Calu3 (cell line): Measurements from ENCODE around the gene ZSCAN21. TPM values are rescaled to one million over a fixed set of nuclear protein-coding genes. Genes with fewer than 3 reads are reported as not detected.

Experiments
- BruUV-seq: library from RNA; stranded (reverse); fragments of 400-500 nt; replicated peaks from 2 replicates; lab custom pipeline; 2021; lab: Mats Ljungman, UMichigan
- CTCF ChIA-PET: fragments of 300-600 bp; sonication (Branson Sonifier 250); formaldehyde crosslinking; loops from one replicate; lab custom pipeline; 2022; ENCODE audit warnings: antibody characterized with exemption; lab: Charles Lee
- DNase-seq: peaks from one replicate; pipeline ENCODE4 v3.0.0; 2022
- H3K27ac Mint-ChIP-seq: one replicate; pipeline ENCODE4 v1.8.0; 2022; ENCODE audit warnings: mixed read lengths; ENCODE audit not compliant: unreplicated experiment
- H3K27me3 Mint-ChIP-seq: one replicate; pipeline ENCODE4 v1.8.0; 2022; ENCODE audit warnings: mixed read lengths; ENCODE audit not compliant: unreplicated experiment
- H3K36me3 Mint-ChIP-seq: one replicate; pipeline ENCODE4 v1.8.0; 2022; ENCODE audit warnings: mild to moderate bottlenecking, moderate library complexity, mixed read lengths; ENCODE audit not compliant: insufficient read depth, unreplicated experiment
- H3K4me1 Mint-ChIP-seq: one replicate; pipeline ENCODE4 v1.8.0; 2022; ENCODE audit warnings: mild to moderate bottlenecking, low read depth, mixed read lengths; ENCODE audit not compliant: unreplicated experiment
- H3K4me3 Mint-ChIP-seq: one replicate; pipeline ENCODE4 v1.8.0; 2022; ENCODE audit warnings: mild to moderate bottlenecking, low read depth, moderate library complexity, mixed read lengths; ENCODE audit not compliant: unreplicated experiment
- H3K9me3 Mint-ChIP-seq: one replicate; pipeline ENCODE4 v1.8.0; 2022; ENCODE audit warnings: low read depth, mixed read lengths; ENCODE audit not compliant: unreplicated experiment
- CTCF ChIP-seq: fragments of 200-600 bp; IDR thresholded peaks from one replicate; pipeline ENCODE4 v1.8.0; 2022; ENCODE audit warnings: antibody characterized with exemption; ENCODE audit not compliant: unreplicated experiment
- intact Hi-C: fragments of 100-400 bp; cut with micrococcal nuclease; formaldehyde crosslinking; loops from one replicate; pipeline ENCODE4 v1.10.0; 2022; ENCODE audit not compliant: unreplicated experiment
- total RNA-seq: library from RNA; stranded (reverse); gene quantifications from 2 replicates; pipeline ENCODE4 v1.2.3, GENCODE V29; 2022

ZSCAN21 gene
- total RNA-seq, 1 experiment from 2014 or later = 5.5 TPM

- Mint-ChIP-seq H3K27ac (peak overlapping the region; percentile 54), H3K4me1 (no peaks in the 10 kb centered on the region), H3K27me3 (no peaks in the 10 kb centered on the region), H3K36me3 (peaks cover 59% of the 10 kb centered on the region), H3K9me3 (peaks cover 8% of the 10 kb centered on the region), H3K4me3 (no peak overlapping the region)
- intact Hi-C loops = no loop called here
- no peak for DNase-seq
- TF ChIP-seq CTCF = no peak
- CTCF ChIA-PET = no interaction called here
- no TSS peak for BruUV-seq
These were observed 20.4 kb downstream of the ZSCAN21 start for GRCh38 chr7:100069991-100070390.

GRCh38 chr7:100071018-100071723 lies 21.6 kb downstream of the ZSCAN21 start:
- peaks cover 11% of the 10 kb centered on the region for H3K9me3 Mint-ChIP-seq
- H3K27ac Mint-ChIP-seq = peak overlapping the region; percentile 7
- H3K27me3 Mint-ChIP-seq = no peaks in the 10 kb centered on the region
- peaks cover 68% of the 10 kb centered on the region for H3K36me3 Mint-ChIP-seq
- H3K4me3 Mint-ChIP-seq = no peak overlapping the region
- TF ChIP-seq CTCF = no peak
- intact Hi-C loops = no loop called here
- CTCF ChIA-PET = interaction anchor here (0.6 kb wide), 1 partner anchor 81 kb away, joined by 3 read pairs; no protein-coding TSS in a partner anchor
- TSS peak; percentile 7 for BruUV-seq
- no peak for DNase-seq
- no peaks in the 10 kb centered on the region for H3K4me1 Mint-ChIP-seq

- H3K36me3 Mint-ChIP-seq = peaks cover 80% of the 10 kb centered on the region
- DNase-seq = no peak
- H3K4me1 Mint-ChIP-seq = no peaks in the 10 kb centered on the region
- BruUV-seq = no TSS peak
- CTCF ChIA-PET = no interaction called here
- H3K27me3 Mint-ChIP-seq = no peaks in the 10 kb centered on the region
- no peak for TF ChIP-seq CTCF
- H3K9me3 Mint-ChIP-seq = peaks cover 11% of the 10 kb centered on the region
- no peak overlapping the region for H3K27ac Mint-ChIP-seq
- no peak overlapping the region for H3K4me3 Mint-ChIP-seq
- intact Hi-C loops = no loop called here
These were observed 22.9 kb downstream of the ZSCAN21 start for GRCh38 chr7:100072462-100072861.

- Mint-ChIP-seq H3K27ac (no peak overlapping the region), H3K4me3 (no peak overlapping the region), H3K4me1 (no peaks in the 10 kb centered on the region), H3K27me3 (no peaks in the 10 kb centered on the region), H3K36me3 (peaks cover 91% of the 10 kb centered on the region), H3K9me3 (peaks cover 11% of the 10 kb centered on the region)
- intact Hi-C loops = no loop called here
- no peak for DNase-seq
- BruUV-seq = no TSS peak
- CTCF ChIA-PET = no interaction called here
- TF ChIP-seq CTCF = no peak
These were observed 25.3 kb downstream of the ZSCAN21 start for GRCh38 chr7:100074841-100075240.
